Upper lobe of left lung (tissue), 4 donors: ENCODE data around the gene ID2.

Experiments
- POLR2A ChIP-seq, 4 donors: fragments of 450-650 bp; IDR thresholded peaks; one replicate each; pipeline ENCODE4 v1.5.1; 2016 to 2017; ENCODE audit warnings: antibody characterized with exemption in 4 of 4, mild to moderate bottlenecking in 2 of 4
- POLR2AphosphoS5 ChIP-seq, 2 donors: sonication (generic); formaldehyde crosslinking; IDR thresholded peaks; one replicate each; pipeline ENCODE4 v1.5.1; 2017; ENCODE audit warnings: antibody characterized with exemption in 2 of 2
- TF ChIP-seq, protein P1 (sequence below), 6 experiments: fragments of 450-650 bp in 4 of 6; fragments of 200-600 bp in 2 of 6; sonication (generic) in 2 of 6; IDR thresholded peaks; one replicate each; pipeline ENCODE4 v1.5.1; 2016 to 2019; ENCODE audit warnings: antibody characterized with exemption in 6 of 6

DNA sequence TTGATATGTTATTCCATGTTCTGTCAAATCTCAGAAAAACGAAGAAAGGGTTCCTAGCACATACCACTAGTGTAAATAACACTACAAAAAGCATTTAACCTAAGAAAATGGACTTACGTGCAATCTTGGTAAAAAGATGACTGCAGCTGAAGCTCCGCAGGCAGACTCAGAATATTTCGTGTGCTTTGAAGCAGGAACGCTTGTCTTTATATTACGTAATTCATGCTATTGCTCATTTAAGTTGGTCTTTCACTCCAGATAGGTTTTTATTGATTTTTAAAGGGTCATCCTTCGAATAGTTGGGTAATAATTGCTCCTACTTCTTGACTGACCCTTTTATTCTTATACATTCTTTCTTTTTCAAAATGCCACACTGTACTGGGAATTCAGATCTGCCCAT is 44.0 kb downstream of the ID2 start:
- TF ChIP-seq, protein P1, sequence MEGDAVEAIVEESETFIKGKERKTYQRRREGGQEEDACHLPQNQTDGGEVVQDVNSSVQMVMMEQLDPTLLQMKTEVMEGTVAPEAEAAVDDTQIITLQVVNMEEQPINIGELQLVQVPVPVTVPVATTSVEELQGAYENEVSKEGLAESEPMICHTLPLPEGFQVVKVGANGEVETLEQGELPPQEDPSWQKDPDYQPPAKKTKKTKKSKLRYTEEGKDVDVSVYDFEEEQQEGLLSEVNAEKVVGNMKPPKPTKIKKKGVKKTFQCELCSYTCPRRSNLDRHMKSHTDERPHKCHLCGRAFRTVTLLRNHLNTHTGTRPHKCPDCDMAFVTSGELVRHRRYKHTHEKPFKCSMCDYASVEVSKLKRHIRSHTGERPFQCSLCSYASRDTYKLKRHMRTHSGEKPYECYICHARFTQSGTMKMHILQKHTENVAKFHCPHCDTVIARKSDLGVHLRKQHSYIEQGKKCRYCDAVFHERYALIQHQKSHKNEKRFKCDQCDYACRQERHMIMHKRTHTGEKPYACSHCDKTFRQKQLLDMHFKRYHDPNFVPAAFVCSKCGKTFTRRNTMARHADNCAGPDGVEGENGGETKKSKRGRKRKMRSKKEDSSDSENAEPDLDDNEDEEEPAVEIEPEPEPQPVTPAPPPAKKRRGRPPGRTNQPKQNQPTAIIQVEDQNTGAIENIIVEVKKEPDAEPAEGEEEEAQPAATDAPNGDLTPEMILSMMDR (IDR thresholded peaks at IDR 0.05) = no peak
- no peak for TF ChIP-seq POLR2A (IDR thresholded peaks at IDR 0.05)
- TF ChIP-seq POLR2AphosphoS5 (IDR thresholded peaks at IDR 0.05) = no peak
